NCI-H2171 (cell line): ENCODE data around the gene SYT17.

Experiments used
- DNase-seq: peaks from one replicate; lab custom pipeline; 2025; lab: John Stamatoyannopoulos, UW

The SYT17 gene, protein sequence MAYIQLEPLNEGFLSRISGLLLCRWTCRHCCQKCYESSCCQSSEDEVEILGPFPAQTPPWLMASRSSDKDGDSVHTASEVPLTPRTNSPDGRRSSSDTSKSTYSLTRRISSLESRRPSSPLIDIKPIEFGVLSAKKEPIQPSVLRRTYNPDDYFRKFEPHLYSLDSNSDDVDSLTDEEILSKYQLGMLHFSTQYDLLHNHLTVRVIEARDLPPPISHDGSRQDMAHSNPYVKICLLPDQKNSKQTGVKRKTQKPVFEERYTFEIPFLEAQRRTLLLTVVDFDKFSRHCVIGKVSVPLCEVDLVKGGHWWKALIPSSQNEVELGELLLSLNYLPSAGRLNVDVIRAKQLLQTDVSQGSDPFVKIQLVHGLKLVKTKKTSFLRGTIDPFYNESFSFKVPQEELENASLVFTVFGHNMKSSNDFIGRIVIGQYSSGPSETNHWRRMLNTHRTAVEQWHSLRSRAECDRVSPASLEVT

DNA sequence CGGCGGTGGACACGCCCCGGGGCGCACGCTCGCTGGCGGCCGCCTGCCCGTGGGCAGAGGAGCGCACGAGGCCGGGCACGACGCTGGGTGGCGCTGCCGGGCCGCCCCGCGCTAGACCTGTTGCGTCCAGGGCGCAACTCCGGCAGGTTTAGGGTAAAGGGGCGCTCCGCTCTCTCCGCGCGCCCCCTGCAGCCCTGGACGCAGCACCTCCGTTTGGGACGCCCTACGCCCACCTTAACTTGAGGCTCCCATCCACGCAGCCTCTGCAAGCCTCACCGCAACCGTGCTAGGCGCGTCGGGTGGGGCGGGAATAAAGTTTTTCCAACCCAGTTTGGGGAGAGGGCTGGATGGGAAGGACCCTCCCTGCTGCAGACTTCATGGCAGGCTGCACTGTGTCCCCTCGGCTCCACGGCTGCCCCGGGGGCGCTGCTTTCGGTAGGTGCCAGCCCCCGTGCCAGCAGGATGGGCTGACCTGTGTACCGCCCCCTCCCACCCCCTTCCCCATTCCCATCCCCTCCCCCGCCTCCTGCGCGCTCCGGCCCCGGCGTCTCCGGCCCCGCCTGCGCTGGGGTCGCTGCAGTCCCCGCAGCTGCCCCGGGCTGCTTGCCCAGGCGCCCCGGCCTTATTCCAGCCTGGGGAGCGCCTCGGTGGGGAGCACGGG, at the start of gene SYT17:
TSS of gene SYT17 (plus strand) at position 531 of the 661 bp plus-strand sequence. CDS start 407 bp downstream, outside the sequence.
- peak; percentile 71 for DNase-seq

DNA sequence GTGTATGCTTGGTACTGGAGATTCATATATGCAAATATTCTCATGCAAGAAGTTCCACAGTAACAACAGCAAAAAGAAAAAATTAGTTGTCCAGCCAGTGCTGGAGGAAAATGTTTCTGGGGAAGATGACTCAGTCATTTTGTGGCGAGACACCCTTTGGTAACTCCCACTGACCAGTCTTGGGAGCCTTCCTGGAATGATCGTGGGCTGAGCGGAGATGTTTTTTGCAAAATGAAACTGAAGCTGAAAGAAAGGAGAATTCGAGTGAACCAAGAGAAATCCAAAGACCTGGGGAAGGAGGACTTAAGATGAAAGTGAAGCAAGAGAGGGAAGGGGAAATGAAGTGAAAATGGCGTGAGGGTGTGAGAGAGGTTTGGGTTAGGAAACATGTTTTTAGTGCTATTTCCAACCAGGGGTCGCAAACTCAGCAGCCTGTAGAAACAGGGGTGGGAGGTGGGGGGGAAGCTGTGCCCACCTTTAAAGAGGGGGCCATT, 49.1 kb upstream of the SYT17 start:
- DNase-seq: no peak

GRCh38 chr16:19119564-19119963, 48.5 kb upstream of the SYT17 start:
- DNase-seq: no peak

DNA sequence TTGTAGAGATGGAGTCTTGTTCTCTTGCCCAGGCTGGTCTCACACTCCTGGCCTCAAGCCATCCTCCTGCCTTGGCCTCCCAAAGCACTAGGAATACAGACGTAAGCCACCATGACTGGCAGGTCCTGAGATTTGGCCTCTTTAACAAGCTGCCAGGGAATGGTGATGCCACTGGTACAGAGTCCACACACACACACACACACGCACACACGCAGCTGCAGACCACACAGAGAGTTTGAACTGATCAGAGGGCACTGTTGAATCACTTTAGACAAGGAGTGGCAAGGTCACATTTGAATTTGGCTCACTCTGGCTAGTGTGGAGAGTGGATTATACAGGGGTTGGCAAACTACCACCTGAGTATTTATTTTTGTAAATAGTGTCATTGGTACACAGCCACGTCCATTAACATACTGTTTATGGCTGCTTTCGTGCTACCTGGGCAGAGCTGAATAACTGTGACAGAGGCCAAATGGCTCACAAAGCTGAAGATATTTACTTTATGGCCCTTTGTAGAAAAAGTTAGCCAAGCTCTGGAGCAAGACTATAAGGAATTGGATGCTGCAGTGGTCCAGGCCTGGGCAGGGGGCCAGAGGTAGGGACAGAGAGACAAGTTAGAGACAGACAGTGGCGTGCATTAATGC, 44.4 kb upstream of the SYT17 start:
- no peak for DNase-seq

- no peak for DNase-seq
Measured at GRCh38 chr16:19126300-19126699, 41.7 kb upstream of the SYT17 start.

- no peak for DNase-seq
Measured at GRCh38 chr16:19127205-19127604, 40.8 kb upstream of the SYT17 start.

- DNase-seq: no peak
Measured at GRCh38 chr16:19127674-19128131, 40.3 kb upstream of the SYT17 start.

GRCh38 chr16:19128454-19129200, 39.4 kb upstream of the SYT17 start:
- DNase-seq: no peak

- no peak for DNase-seq
Measured at GRCh38 chr16:19130385-19130784, 37.7 kb upstream of the SYT17 start.

GRCh38 chr16:19130852-19131824, 36.9 kb upstream of the SYT17 start:
- no peak for DNase-seq

- no peak for DNase-seq
Measured at GRCh38 chr16:19131825-19132218, 36.2 kb upstream of the SYT17 start.

GRCh38 chr16:19132255-19132654, 35.8 kb upstream of the SYT17 start:
- DNase-seq: no peak

GRCh38 chr16:19132898-19133297, 35.1 kb upstream of the SYT17 start:
- DNase-seq: no peak

- no peak for DNase-seq
Measured at GRCh38 chr16:19133600-19133999, 34.4 kb upstream of the SYT17 start.

- no peak for DNase-seq
Measured at GRCh38 chr16:19135201-19135842, 32.7 kb upstream of the SYT17 start.

- DNase-seq: no peak
Measured at GRCh38 chr16:19135896-19136438, 32.1 kb upstream of the SYT17 start.

- no peak for DNase-seq
Measured at GRCh38 chr16:19136549-19137196, 31.4 kb upstream of the SYT17 start.

DNA sequence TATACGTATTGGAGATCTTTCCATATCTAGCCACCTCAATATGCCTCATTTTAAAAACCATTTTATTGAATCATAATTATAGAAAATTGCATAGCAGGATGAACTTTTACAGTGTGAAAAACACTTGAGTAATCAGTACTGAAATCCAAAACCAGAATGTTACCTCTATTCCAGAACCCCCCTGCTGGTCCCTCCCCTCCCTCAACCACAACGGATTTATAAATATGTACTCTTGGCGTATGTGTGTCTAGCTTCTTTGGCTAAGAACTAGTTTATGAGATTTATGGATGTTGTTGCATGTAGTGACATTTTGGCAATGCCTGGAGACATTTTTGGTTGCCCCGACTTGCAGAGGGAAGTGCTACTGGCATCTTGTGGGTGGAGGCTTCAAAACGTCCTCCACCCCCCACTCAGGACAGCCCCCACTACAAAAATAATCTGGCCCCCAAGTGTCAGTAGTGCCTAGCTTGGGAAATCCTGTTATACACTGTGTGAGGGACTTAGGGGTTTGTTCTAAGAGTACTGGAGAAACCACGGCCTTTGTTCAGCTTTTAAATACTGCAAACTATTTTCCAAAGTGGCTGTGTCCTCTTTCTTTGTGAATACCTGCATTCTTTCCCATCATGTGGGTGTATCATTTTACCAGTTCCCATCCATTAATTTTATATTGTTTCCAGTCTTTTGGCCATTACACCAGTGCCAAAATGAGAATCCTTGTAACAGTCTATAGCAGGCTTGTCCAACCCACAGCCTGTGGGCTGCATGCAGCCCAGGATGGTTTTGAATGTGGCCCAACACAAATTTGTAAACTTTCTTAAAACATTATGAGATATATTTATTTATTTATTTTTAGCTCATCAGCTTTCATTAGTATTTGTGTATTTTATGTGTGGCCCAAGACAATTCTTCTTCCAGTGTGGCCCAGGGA, 30.6 kb upstream of the SYT17 start:
- no peak for DNase-seq
